ENCODE data around the gene HLA-DMB. TPM values are rescaled to one million over a fixed set of nuclear protein-coding genes. Genes with fewer than 3 reads are reported as not detected.

The HLA-DMB gene
- total RNA-seq, 1 donor from 2014 or later = 0.26 TPM

DNA sequence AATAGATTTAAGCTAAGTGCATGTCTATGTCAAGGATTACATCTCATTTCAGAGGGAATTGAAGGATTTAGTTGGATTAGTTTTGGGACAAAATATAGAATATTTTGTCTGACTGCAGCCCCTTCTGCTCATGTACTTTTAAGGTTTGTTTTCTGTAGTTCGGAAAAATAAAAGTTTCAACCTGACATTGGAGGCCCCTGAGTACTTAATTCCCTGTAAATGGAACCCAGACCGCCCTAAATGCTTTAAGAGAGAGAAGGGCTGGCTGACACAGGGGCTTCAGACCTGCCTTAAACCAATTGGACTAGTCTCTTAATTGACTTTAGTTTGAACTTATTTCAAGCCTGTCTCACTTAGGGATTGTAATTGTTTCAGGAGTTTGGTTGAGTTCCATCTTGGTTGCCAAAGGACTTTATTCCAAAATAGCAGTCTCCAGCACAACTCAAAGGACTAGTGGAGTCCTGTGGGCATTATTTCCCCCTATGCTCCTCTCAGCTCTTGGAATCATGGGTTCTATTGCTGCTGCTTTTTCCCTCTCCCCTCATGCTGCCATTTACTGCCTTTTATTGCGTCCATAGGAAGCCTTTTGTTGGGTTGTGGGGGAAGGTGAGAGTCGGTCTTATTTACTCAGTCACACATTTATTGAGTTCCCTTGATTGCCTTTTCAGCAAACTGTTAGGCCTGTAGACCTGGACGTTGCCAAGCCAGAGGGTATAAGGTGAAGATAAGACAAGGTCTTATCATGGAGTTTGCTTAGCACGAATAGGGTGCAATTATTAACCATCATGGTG lies 42.1 kb upstream of the HLA-DMB start:
- TF ChIP-seq, protein P1, sequence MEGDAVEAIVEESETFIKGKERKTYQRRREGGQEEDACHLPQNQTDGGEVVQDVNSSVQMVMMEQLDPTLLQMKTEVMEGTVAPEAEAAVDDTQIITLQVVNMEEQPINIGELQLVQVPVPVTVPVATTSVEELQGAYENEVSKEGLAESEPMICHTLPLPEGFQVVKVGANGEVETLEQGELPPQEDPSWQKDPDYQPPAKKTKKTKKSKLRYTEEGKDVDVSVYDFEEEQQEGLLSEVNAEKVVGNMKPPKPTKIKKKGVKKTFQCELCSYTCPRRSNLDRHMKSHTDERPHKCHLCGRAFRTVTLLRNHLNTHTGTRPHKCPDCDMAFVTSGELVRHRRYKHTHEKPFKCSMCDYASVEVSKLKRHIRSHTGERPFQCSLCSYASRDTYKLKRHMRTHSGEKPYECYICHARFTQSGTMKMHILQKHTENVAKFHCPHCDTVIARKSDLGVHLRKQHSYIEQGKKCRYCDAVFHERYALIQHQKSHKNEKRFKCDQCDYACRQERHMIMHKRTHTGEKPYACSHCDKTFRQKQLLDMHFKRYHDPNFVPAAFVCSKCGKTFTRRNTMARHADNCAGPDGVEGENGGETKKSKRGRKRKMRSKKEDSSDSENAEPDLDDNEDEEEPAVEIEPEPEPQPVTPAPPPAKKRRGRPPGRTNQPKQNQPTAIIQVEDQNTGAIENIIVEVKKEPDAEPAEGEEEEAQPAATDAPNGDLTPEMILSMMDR (IDR thresholded peaks at IDR 0.05; ENCODE audit: insufficient read depth, low read length, severe bottlenecking) = no peak
- Histone ChIP-seq H3K27me3 (ENCODE audit: control insufficient read depth, insufficient read depth, low read length) (no peaks in the 10 kb centered on the region), H3K4me3 (ENCODE audit: low read depth, low read length) (no peak overlapping the region), H3K36me3 (ENCODE audit: control insufficient read depth, insufficient read depth, low read length) (peaks cover 18% of the 10 kb centered on the region)
- DNase-seq (ENCODE audit: low read depth) (no peak), FAIRE-seq (no peak)

DNA sequence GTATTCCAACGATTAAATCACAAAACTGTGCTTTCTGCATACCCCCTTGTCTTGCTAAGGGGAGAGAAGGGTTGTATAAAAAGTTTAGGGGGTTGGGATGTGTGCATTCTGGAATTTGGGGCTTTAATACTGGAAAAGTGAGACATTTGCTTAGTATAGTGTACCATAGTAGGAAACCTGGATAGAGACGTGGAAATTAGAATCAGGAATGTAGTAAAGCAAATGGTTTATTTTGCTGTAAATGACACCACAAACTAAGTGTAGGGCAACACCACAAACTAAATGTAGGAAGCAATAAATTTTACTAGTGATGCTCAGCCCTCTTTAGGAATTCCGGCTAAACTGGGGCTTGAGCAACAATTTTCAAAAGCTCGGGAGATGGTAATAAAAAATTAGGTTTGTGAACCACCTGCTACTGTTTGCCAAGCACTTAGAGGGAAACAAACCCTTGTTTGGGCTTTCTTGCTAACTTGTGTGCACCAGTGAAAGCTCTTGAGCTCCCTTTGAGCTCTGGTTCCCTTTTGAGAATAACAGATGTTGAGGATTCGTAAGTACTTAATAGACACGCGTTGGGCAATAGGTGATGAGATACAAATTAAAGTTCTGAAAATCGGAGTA lies 41.4 kb upstream of the HLA-DMB start:
- H3K27me3 ChIP-seq (ENCODE audit: control insufficient read depth, insufficient read depth, low read length) = no peaks in the 10 kb centered on the region
- TF ChIP-seq, protein P1 (IDR thresholded peaks at IDR 0.05; ENCODE audit: insufficient read depth, low read length, severe bottlenecking) = no peak
- no peak overlapping the region for H3K4me3 ChIP-seq (ENCODE audit: low read depth, low read length)
- FAIRE-seq (no peak), DNase-seq (ENCODE audit: low read depth) (peak; percentile 32)
- H3K36me3 ChIP-seq (ENCODE audit: control insufficient read depth, insufficient read depth, low read length) = peaks cover 26% of the 10 kb centered on the region

DNA sequence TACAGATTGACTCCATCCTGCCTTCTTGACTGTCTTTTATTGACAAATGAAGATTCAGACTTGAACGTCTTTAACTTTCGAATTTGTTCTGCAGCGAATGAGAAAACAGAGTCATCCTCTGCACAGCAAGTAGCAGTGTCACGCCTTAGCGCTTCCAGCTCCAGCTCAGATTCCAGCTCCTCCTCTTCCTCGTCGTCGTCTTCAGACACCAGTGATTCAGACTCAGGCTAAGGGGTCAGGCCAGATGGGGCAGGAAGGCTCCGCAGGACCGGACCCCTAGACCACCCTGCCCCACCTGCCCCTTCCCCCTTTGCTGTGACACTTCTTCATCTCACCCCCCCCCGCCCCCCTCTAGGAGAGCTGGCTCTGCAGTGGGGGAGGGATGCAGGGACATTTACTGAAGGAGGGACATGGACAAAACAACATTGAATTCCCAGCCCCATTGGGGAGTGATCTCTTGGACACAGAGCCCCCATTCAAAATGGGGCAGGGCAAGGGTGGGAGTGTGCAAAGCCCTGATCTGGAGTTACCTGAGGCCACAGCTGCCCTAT lies 39.7 kb upstream of the HLA-DMB start:
- FAIRE-seq (no peak), DNase-seq (ENCODE audit: low read depth) (no peak)
- peaks cover 38% of the 10 kb centered on the region for H3K36me3 ChIP-seq (ENCODE audit: control insufficient read depth, insufficient read depth, low read length)
- H3K27me3 ChIP-seq (ENCODE audit: control insufficient read depth, insufficient read depth, low read length) = no peaks in the 10 kb centered on the region
- TF ChIP-seq, protein P1 (IDR thresholded peaks at IDR 0.05; ENCODE audit: insufficient read depth, low read length, severe bottlenecking) = no peak
- H3K4me3 ChIP-seq (ENCODE audit: low read depth, low read length) = no peak overlapping the region

DNA sequence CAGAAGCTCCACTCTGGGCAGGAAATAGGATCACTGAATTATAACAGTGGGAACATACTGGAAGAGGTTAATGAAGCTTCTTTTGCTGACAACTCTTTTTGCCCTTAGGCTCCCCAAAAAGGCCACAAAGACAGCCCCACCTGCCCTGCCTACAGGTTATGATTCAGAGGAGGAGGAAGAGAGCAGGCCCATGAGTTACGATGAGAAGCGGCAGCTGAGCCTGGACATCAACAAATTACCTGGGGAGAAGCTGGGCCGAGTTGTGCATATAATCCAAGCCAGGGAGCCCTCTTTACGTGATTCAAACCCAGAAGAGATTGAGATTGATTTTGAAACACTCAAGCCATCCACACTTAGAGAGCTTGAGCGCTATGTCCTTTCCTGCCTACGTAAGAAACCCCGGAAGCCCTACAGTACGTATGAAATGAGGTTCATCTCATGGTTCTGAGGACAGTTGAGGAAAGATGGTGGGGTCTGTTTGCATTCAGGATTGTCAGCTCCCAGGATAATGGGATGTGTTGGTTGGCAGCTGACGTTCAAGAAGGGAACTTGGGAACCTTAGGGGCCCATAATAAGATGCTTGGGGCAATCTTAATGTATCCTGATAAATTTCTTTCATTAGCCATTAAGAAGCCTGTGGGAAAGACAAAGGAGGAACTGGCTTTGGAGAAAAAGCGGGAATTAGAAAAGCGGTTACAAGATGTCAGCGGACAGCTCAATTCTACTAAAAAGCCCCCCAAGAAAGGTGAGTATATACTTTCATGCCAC lies 39.1 kb upstream of the HLA-DMB start:
- Histone ChIP-seq H3K4me3 (ENCODE audit: low read depth, low read length) (no peak overlapping the region), H3K27me3 (ENCODE audit: control insufficient read depth, insufficient read depth, low read length) (no peaks in the 10 kb centered on the region), H3K36me3 (ENCODE audit: control insufficient read depth, insufficient read depth, low read length) (peaks cover 41% of the 10 kb centered on the region)
- TF ChIP-seq, protein P1 (IDR thresholded peaks at IDR 0.05; ENCODE audit: insufficient read depth, low read length, severe bottlenecking) = no peak
- FAIRE-seq (no peak), DNase-seq (ENCODE audit: low read depth) (no peak)

DNA sequence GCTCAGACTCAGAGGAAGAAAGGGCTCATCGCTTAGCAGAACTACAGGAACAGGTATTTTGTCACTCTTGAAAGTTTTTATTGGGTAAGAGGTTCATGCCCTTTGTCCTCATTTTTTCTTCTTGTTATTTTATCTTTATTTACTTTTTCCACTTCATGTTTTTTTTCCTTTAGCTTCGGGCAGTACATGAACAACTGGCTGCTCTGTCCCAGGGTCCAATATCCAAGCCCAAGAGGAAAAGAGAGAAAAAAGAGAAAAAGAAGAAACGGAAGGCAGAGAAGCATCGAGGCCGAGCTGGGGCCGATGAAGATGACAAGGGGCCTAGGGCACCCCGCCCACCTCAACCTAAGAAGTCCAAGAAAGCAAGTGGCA lies 37.1 kb upstream of the HLA-DMB start:
- FAIRE-seq (no peak), DNase-seq (ENCODE audit: low read depth) (no peak)
- TF ChIP-seq, protein P1 (IDR thresholded peaks at IDR 0.05; ENCODE audit: insufficient read depth, low read length, severe bottlenecking) = no peak
- Histone ChIP-seq H3K36me3 (ENCODE audit: control insufficient read depth, insufficient read depth, low read length) (peaks cover 54% of the 10 kb centered on the region), H3K4me3 (ENCODE audit: low read depth, low read length) (no peak overlapping the region), H3K27me3 (ENCODE audit: control insufficient read depth, insufficient read depth, low read length) (no peaks in the 10 kb centered on the region)
